ENCODE data around the gene ZNF219. TPM values are rescaled to one million over a fixed set of nuclear protein-coding genes. Genes with fewer than 3 reads are reported as not detected.

Gene ZNF219
- total RNA-seq, 1 donor from 2014 or later, result 44.9 TPM

- Histone ChIP-seq H3K36me3 (peaks cover 92% of the 10 kb centered on the region), H3K4me1 (peaks cover 11% of the 10 kb centered on the region), H3K27me3 (ENCODE audit: low read depth) (no peaks in the 10 kb centered on the region), H3K27ac (replicated peaks) (no peak overlapping the region), H3K4me3 (no peak overlapping the region), H3K9me3 (replicated peaks) (no peaks in the 10 kb centered on the region)
- intact Hi-C loops (cut with micrococcal nuclease), result no loop called here
- no peak for DNase-seq
- TF ChIP-seq, protein P1, sequence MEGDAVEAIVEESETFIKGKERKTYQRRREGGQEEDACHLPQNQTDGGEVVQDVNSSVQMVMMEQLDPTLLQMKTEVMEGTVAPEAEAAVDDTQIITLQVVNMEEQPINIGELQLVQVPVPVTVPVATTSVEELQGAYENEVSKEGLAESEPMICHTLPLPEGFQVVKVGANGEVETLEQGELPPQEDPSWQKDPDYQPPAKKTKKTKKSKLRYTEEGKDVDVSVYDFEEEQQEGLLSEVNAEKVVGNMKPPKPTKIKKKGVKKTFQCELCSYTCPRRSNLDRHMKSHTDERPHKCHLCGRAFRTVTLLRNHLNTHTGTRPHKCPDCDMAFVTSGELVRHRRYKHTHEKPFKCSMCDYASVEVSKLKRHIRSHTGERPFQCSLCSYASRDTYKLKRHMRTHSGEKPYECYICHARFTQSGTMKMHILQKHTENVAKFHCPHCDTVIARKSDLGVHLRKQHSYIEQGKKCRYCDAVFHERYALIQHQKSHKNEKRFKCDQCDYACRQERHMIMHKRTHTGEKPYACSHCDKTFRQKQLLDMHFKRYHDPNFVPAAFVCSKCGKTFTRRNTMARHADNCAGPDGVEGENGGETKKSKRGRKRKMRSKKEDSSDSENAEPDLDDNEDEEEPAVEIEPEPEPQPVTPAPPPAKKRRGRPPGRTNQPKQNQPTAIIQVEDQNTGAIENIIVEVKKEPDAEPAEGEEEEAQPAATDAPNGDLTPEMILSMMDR (IDR thresholded peaks at IDR 0.05; ENCODE audit: borderline replicate concordance), result no peak
Measured at GRCh38 chr14:21084396-21084795, 14.1 kb downstream of the ZNF219 start.

DNA sequence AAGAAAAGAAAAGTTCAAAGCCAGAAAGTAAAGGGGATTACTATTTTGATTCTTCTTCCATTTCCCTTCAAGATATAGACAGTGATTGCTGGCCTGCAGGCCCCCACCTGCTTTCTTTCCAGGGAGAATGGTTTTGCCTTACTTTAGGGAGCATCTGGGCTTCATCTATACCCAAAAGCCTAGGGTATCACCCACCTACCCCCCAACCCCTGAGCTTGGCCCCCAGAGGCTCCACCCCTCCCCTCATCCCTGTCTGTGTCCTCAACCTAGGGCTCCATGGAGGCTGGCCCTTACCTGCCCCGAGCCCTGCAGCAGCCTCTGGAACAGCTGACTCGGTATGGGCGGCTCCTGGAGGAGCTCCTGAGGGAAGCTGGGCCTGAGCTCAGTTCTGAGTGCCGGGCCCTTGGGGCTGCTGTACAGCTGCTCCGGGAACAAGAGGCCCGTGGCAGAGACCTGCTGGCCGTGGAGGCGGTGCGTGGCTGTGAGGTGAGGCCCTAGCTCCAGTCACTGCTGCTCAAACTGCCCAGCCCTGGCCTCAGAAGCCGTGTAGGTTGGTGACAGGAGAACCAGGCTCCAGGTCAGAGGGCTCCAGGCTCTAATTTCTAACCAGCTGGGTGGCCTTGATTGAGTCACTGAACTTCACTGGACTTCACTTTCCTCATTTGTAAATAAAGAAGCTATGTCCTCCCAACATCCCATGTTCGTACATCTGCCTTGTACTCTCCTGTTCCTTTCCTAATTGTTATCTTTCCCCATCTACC, 14.7 kb downstream of the ZNF219 start:
- Histone ChIP-seq H3K4me3 (no peak overlapping the region), H3K27ac (replicated peaks) (no peak overlapping the region), H3K36me3 (peaks cover 94% of the 10 kb centered on the region), H3K9me3 (replicated peaks) (no peaks in the 10 kb centered on the region), H3K27me3 (ENCODE audit: low read depth) (no peaks in the 10 kb centered on the region), H3K4me1 (peaks cover 11% of the 10 kb centered on the region)
- no peak for DNase-seq
- intact Hi-C loops (cut with micrococcal nuclease), result no loop called here
- TF ChIP-seq, protein P1 (IDR thresholded peaks at IDR 0.05; ENCODE audit: borderline replicate concordance), result no peak

- TF ChIP-seq, protein P1 (IDR thresholded peaks at IDR 0.05; ENCODE audit: borderline replicate concordance), result no peak
- Histone ChIP-seq H3K36me3 (peaks cover 99% of the 10 kb centered on the region), H3K9me3 (replicated peaks) (no peaks in the 10 kb centered on the region), H3K4me3 (no peak overlapping the region), H3K27ac (replicated peaks) (no peak overlapping the region), H3K4me1 (peaks cover 11% of the 10 kb centered on the region), H3K27me3 (ENCODE audit: low read depth) (no peaks in the 10 kb centered on the region)
- no peak for DNase-seq
- intact Hi-C loops (cut with micrococcal nuclease), result no loop called here
Measured at GRCh38 chr14:21081521-21082142, 16.8 kb downstream of the ZNF219 start.

GRCh38 chr14:21078726-21079125, 19.7 kb downstream of the ZNF219 start:
- intact Hi-C loops (cut with micrococcal nuclease), result no loop called here
- no peaks in the 10 kb centered on the region for H3K27me3 ChIP-seq (ENCODE audit: low read depth)
- no peaks in the 10 kb centered on the region for H3K4me1 ChIP-seq
- H3K36me3 ChIP-seq, result peaks cover 99% of the 10 kb centered on the region
- H3K27ac ChIP-seq (replicated peaks), result no peak overlapping the region
- TF ChIP-seq, protein P1 (IDR thresholded peaks at IDR 0.05; ENCODE audit: borderline replicate concordance), result no peak
- no peak overlapping the region for H3K4me3 ChIP-seq
- no peaks in the 10 kb centered on the region for H3K9me3 ChIP-seq (replicated peaks)
- no peak for DNase-seq

DNA sequence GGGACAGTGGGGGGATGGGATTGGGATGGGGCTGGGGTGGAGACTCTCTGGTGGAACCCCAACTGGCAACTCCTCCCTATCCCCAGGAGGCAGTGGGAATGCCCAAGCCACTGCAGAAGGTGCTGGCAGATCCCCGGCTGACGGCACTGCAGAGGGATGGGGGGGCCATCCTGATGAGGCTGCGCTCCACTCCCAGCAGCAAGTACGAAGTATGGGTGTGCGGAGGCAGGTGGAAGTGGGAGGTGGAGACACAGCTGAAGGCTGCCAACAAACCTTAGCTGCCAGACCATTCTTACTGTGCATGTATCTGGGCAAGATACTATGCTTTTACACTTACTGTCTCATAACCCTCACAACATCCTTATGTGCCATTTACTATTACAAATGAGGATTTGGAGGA, 20.2 kb downstream of the ZNF219 start:
- no peaks in the 10 kb centered on the region for H3K4me1 ChIP-seq
- no peaks in the 10 kb centered on the region for H3K9me3 ChIP-seq (replicated peaks)
- peaks cover 99% of the 10 kb centered on the region for H3K36me3 ChIP-seq
- no peak overlapping the region for H3K27ac ChIP-seq (replicated peaks)
- DNase-seq, result no peak
- no peak overlapping the region for H3K4me3 ChIP-seq
- TF ChIP-seq, protein P1 (IDR thresholded peaks at IDR 0.05; ENCODE audit: borderline replicate concordance), result no peak
- no peaks in the 10 kb centered on the region for H3K27me3 ChIP-seq (ENCODE audit: low read depth)
- intact Hi-C loops (cut with micrococcal nuclease), result no loop called here

Data from left ventricle myocardium inferior (tissue), 1 donor.